K562 (cell line): ENCODE results near the gene ZDHHC14. TPM values are rescaled to one million over a fixed set of nuclear protein-coding genes. Genes with fewer than 3 reads are reported as not detected.
A peak's percentile ranks its signal among the peaks of the same experiment; 100 is the strongest.

Source experiments
- ARID1B ChIP-seq: fragments of 450-650 bp; IDR thresholded peaks from 2 replicates; pipeline ENCODE4 v1.6.1; 2016; ENCODE audit warnings: antibody characterized with exemption, mild to moderate bottlenecking, inconsistent platforms
- ATF3 ChIP-seq, 2 experiments: fragments of 450-650 bp in 1 of 2; sonication (generic) in 1 of 2; formaldehyde crosslinking in 1 of 2; IDR thresholded peaks in 1 of 2; conservative IDR thresholded peaks in 1 of 2; 2 replicates each; pipeline versions ENCODE4 v1.6.1 to v1.8.1; 2016 to 2023; ENCODE audit warnings: mild to moderate bottlenecking in 2 of 2, moderate library complexity in 2 of 2, inconsistent platforms in 1 of 2, missing genetic modification reagents in 1 of 2
- ATF4 ChIP-seq: fragments of 450-650 bp; formaldehyde crosslinking; IDR thresholded peaks from 2 replicates; pipeline ENCODE4 v1.4.0; 2022; ENCODE audit warnings: mild to moderate bottlenecking, moderate library complexity
- FUS ChIP-seq: fragments of 200-400 bp; formaldehyde crosslinking; optimal IDR thresholded peaks from 2 replicates; pipeline ENCODE3; 2017; ENCODE audit warnings: low read depth, low read length
- GATAD2A ChIP-seq: fragments of 450-650 bp; IDR thresholded peaks from 2 replicates; pipeline ENCODE4 v1.6.1; 2017
- KDM4B ChIP-seq, 2 experiments: fragments of 450-650 bp in 1 of 2; sonication (generic) in 1 of 2; IDR thresholded peaks; 2 replicates each; pipeline ENCODE4 v1.6.1; 2016 to 2017; ENCODE audit warnings: borderline replicate concordance in 2 of 2, antibody characterized with exemption in 1 of 2, low read depth in 1 of 2, mild to moderate bottlenecking in 1 of 2
- NR2C2 ChIP-seq, 2 experiments: fragments of 200-800 bp in 1 of 2; sonication (Bioruptor generic) in 1 of 2; sonication (generic) in 1 of 2; formaldehyde crosslinking in 1 of 2; IDR thresholded peaks; 2 replicates each; pipeline versions ENCODE4 v1.6.1 to v1.8.0; 2016 to 2022; ENCODE audit warnings: mild to moderate bottlenecking in 1 of 2, missing compliant biosample characterization in 1 of 2, missing genetic modification characterization in 1 of 2, missing genetic modification reagents in 1 of 2
- PML ChIP-seq: IDR thresholded peaks from 2 replicates; pipeline ENCODE4 v1.6.1; 2012; ENCODE audit warnings: low read length, inconsistent platforms
- SMAD2 ChIP-seq: fragments of 150-350 bp; IDR thresholded peaks from 2 replicates; pipeline ENCODE4 v1.6.1; 2014; ENCODE audit warnings: low read depth, mild to moderate bottlenecking, low read length
- TSC22D4 ChIP-seq: fragments of 450-650 bp; IDR thresholded peaks from 2 replicates; pipeline ENCODE4 v1.6.1; 2016; ENCODE audit warnings: missing genetic modification characterization, missing biosample characterization, control low read depth
- USF2 ChIP-seq: sonication (generic); formaldehyde crosslinking; IDR thresholded peaks from 2 replicates; pipeline ENCODE4 v1.5.0; 2020; ENCODE audit warnings: missing genetic modification reagents
- ZBTB40 ChIP-seq, 2 experiments: fragments of 450-650 bp in 1 of 2; sonication (generic) in 1 of 2; formaldehyde crosslinking in 1 of 2; IDR thresholded peaks; 2 replicates each; pipeline versions ENCODE4 v1.7.1 to v1.9.0; 2016 to 2022; ENCODE audit warnings: inconsistent platforms in 1 of 2, mild to moderate bottlenecking in 1 of 2, missing genetic modification reagents in 1 of 2
- ZNF165 ChIP-seq: fragments of 250-450 bp; sonication (Bioruptor Pico); IDR thresholded peaks from 2 replicates; pipeline ENCODE4 v1.4.0; 2020; ENCODE audit warnings: borderline replicate concordance
- ZNF644 ChIP-seq: fragments of 200-800 bp; sonication (Bioruptor generic); IDR thresholded peaks from 2 replicates; pipeline ENCODE4 v1.6.1; 2016; ENCODE audit warnings: low read depth, missing genetic modification characterization, missing compliant biosample characterization
- polyA plus RNA-seq, 8 experiments: library from polyadenylated mRNA; depleted of rRNA in 4 of 8; stranded (reverse) in 5 of 8; unstranded in 3 of 8; fragments of >200 nt; fragmentation: Nextera tagmentation in 2 of 8; fragmentation: Illumina TruSeq in 1 of 8; extraction: Ambion mirVana in 2 of 8; extraction: Trizol in 1 of 8; gene quantifications; 2 replicates each; pipeline versions ENCODE4 v1.2.1 to v1.2.3, GENCODE V29; 2011 to 2014; ENCODE audit warnings: inconsistent platforms in 1 of 8, missing spikeins in 1 of 8
- total RNA-seq, 7 experiments: library from RNA; depleted of rRNA in 6 of 7; stranded (reverse); fragments of >200 nt in 6 of 7; fragmentation: Illumina TruSeq in 2 of 7; extraction: Trizol in 2 of 7; gene quantifications; 2 replicates each; pipeline versions ENCODE4 v1.2.1 to v1.2.3, GENCODE V29; 2011 to 2021; ENCODE audit warnings: low replicate concordance in 1 of 7

Gene ZDHHC14
- total and polyA plus RNA-seq, 9 of the 15 experiments (the other 6 are each of a cell fraction or from before 2014, with no cell fraction given), result 0.92 to 23.1 (median 13.8) TPM

GRCh38 chr6:157432231-157432891, 51.4 kb downstream of the ZDHHC14 start (continued):
- peak; percentile 74 for TF ChIP-seq ZBTB40 (IDR thresholded peaks at IDR 0.05)
- TF ChIP-seq ZBTB40 (CRISPR knock-in tag; IDR thresholded peaks at IDR 0.05), result no peak
- TF ChIP-seq ATF3 (IDR thresholded peaks at IDR 0.05), result no peak
- no peak for TF ChIP-seq ATF3 (CRISPR knock-in tag; conservative IDR thresholded peaks at IDR 0.05)
- no peak for TF ChIP-seq ZNF644 (tag)
- TF ChIP-seq SMAD2, result no peak
- no peak for TF ChIP-seq PML
- no peak for TF ChIP-seq KDM4B (IDR thresholded peaks at IDR 0.05; ENCODE audit: borderline replicate concordance in 2 of 2, low read depth in 1 of 2)
- TF ChIP-seq NR2C2 (CRISPR knock-in tag; IDR thresholded peaks at IDR 0.05), result no peak
- TF ChIP-seq NR2C2 (tag; IDR thresholded peaks at IDR 0.05), result peak; percentile 22; the same call in 1 of the 2 replicates
- TF ChIP-seq TSC22D4 (tag), result no peak
- TF ChIP-seq ARID1B, result no peak
- no peak for TF ChIP-seq FUS
- TF ChIP-seq USF2 (CRISPR knock-in tag), result no peak
- no peak for TF ChIP-seq GATAD2A
- TF ChIP-seq ATF4 (CRISPR knock-in tag), result 0 out of 2 replicates have a peak, but pooled peaks have one; percentile 28
- TF ChIP-seq ZNF165 (CRISPR knock-in tag), result no peak
